K562 (cell line): ENCODE data around the gene HPCAL1. TPM values are rescaled to one million over a fixed set of nuclear protein-coding genes. Genes with fewer than 3 reads are reported as not detected.

Source experiments
- BACH1 ChIP-seq: fragments of 200-800 bp; sonication (Bioruptor generic); IDR thresholded peaks from 2 replicates; pipeline ENCODE4 v1.6.1; 2016; ENCODE audit warnings: missing genetic modification characterization, missing compliant biosample characterization
- BMI1 ChIP-seq: fragments of 150-350 bp; IDR thresholded peaks from 2 replicates; pipeline ENCODE4 v1.6.1; 2014; ENCODE audit warnings: low read length
- E2F3 ChIP-seq: fragments of 250-450 bp; sonication (Bioruptor Pico); IDR thresholded peaks from 2 replicates; pipeline ENCODE4 v1.4.0; 2020; ENCODE audit warnings: mild to moderate bottlenecking
- ERF ChIP-seq: fragments of 450-650 bp; formaldehyde crosslinking; IDR thresholded peaks from 2 replicates; pipeline ENCODE4 v1.4.0; 2020; ENCODE audit warnings: mild to moderate bottlenecking, mixed read lengths
- GTF2F1 ChIP-seq: IDR thresholded peaks from 2 replicates; pipeline ENCODE4 v1.6.1; 2011; ENCODE audit warnings: low read depth, low read length, improper control_type of control experiment
- HDAC1 ChIP-seq, 2 experiments: fragments of 450-650 bp; IDR thresholded peaks; 2 replicates each; pipeline ENCODE4 v1.6.1; 2016 to 2017; ENCODE audit warnings: inconsistent platforms in 1 of 2, mild to moderate bottlenecking in 1 of 2, moderate library complexity in 1 of 2
- HDAC2 ChIP-seq: fragments of 450-650 bp; IDR thresholded peaks from 2 replicates; pipeline ENCODE4 v1.6.1; 2016; ENCODE audit warnings: mild to moderate bottlenecking
- HLTF ChIP-seq: fragments of 450-650 bp; IDR thresholded peaks from 2 replicates; pipeline ENCODE4 v1.6.1; 2016
- HNRNPUL1 ChIP-seq: fragments of 200-400 bp; formaldehyde crosslinking; IDR thresholded peaks from 2 replicates; pipeline ENCODE4 v1.6.1; 2017; ENCODE audit warnings: low read length
- L3MBTL2 ChIP-seq: fragments of 450-650 bp; IDR thresholded peaks from 2 replicates; pipeline ENCODE4 v1.6.1; 2016; ENCODE audit warnings: mild to moderate bottlenecking, moderate library complexity
- PRPF4 ChIP-seq: fragments of 200-400 bp; formaldehyde crosslinking; IDR thresholded peaks from one replicate; pipeline ENCODE4 v1.6.1; 2017; ENCODE audit warnings: low read length, low read depth, mild to moderate bottlenecking; ENCODE audit not compliant: insufficient read depth, poor library complexity, severe bottlenecking
- RB1 ChIP-seq: fragments of 450-650 bp; IDR thresholded peaks from 2 replicates; pipeline ENCODE4 v1.6.1; 2017; ENCODE audit warnings: low read depth, mild to moderate bottlenecking
- SNRNP70 ChIP-seq: fragments of 200-400 bp; formaldehyde crosslinking; optimal IDR thresholded peaks from 2 replicates; pipeline ENCODE3; 2017; ENCODE audit warnings: low read depth, low read length
- STAT5B ChIP-seq: fragments of 250-450 bp; sonication (Bioruptor Pico); IDR thresholded peaks from 2 replicates; pipeline ENCODE4 v1.8.0; 2021; ENCODE audit warnings: mild to moderate bottlenecking, inconsistent platforms
- TAF1 ChIP-seq: IDR thresholded peaks from 2 replicates; pipeline ENCODE4 v1.6.1; 2011; ENCODE audit warnings: mild to moderate bottlenecking, low read length, moderate library complexity; ENCODE audit not compliant: insufficient read depth, control insufficient read depth, severe bottlenecking; ENCODE audit errors: extremely low read depth
- TSC22D4 ChIP-seq: fragments of 450-650 bp; IDR thresholded peaks from 2 replicates; pipeline ENCODE4 v1.6.1; 2016; ENCODE audit warnings: missing genetic modification characterization, missing biosample characterization, control low read depth
- YY1 ChIP-seq, 3 experiments: IDR thresholded peaks; 2 replicates each; pipeline ENCODE4 v1.6.1; 2011; ENCODE audit warnings: low read length in 2 of 3, mild to moderate bottlenecking in 2 of 3, moderate library complexity in 2 of 3, borderline replicate concordance in 1 of 3, control low read depth in 1 of 3, low read depth in 1 of 3; ENCODE audit not compliant: insufficient read depth in 3 of 3, insufficient replicate concordance in 2 of 3, control insufficient read depth in 1 of 3, insufficient read length in 1 of 3; ENCODE audit errors: extremely low read depth in 1 of 3
- ZNF165 ChIP-seq: fragments of 250-450 bp; sonication (Bioruptor Pico); IDR thresholded peaks from 2 replicates; pipeline ENCODE4 v1.4.0; 2020; ENCODE audit warnings: borderline replicate concordance
- ZNF263 ChIP-seq: sonication (generic); formaldehyde crosslinking; IDR thresholded peaks from 2 replicates; pipeline ENCODE4 v1.8.0; 2022; ENCODE audit warnings: mild to moderate bottlenecking, missing genetic modification reagents, borderline replicate concordance
- ZNF445 ChIP-seq: fragments of 250-450 bp; sonication (Bioruptor Pico); IDR thresholded peaks from 2 replicates; pipeline ENCODE4 v1.4.0; 2020; ENCODE audit warnings: low read depth, mild to moderate bottlenecking, moderate library complexity
- polyA plus RNA-seq, 8 experiments: library from polyadenylated mRNA; depleted of rRNA in 4 of 8; stranded (reverse) in 5 of 8; unstranded in 3 of 8; fragments of >200 nt; fragmentation: Nextera tagmentation in 2 of 8; fragmentation: Illumina TruSeq in 1 of 8; extraction: Ambion mirVana in 2 of 8; extraction: Trizol in 1 of 8; gene quantifications; 2 replicates each; pipeline versions ENCODE4 v1.2.1 to v1.2.3, GENCODE V29; 2011 to 2014; ENCODE audit warnings: inconsistent platforms in 1 of 8, missing spikeins in 1 of 8
- total RNA-seq, 7 experiments: library from RNA; depleted of rRNA in 6 of 7; stranded (reverse); fragments of >200 nt in 6 of 7; fragmentation: Illumina TruSeq in 2 of 7; extraction: Trizol in 2 of 7; gene quantifications; 2 replicates each; pipeline versions ENCODE4 v1.2.1 to v1.2.3, GENCODE V29; 2011 to 2021; ENCODE audit warnings: low replicate concordance in 1 of 7

Gene HPCAL1
- total and polyA plus RNA-seq, 9 of the 15 experiments (the other 6 are each of a cell fraction or from before 2014, with no cell fraction given): 2.7 to 65.5 (median 23.9) TPM

DNA sequence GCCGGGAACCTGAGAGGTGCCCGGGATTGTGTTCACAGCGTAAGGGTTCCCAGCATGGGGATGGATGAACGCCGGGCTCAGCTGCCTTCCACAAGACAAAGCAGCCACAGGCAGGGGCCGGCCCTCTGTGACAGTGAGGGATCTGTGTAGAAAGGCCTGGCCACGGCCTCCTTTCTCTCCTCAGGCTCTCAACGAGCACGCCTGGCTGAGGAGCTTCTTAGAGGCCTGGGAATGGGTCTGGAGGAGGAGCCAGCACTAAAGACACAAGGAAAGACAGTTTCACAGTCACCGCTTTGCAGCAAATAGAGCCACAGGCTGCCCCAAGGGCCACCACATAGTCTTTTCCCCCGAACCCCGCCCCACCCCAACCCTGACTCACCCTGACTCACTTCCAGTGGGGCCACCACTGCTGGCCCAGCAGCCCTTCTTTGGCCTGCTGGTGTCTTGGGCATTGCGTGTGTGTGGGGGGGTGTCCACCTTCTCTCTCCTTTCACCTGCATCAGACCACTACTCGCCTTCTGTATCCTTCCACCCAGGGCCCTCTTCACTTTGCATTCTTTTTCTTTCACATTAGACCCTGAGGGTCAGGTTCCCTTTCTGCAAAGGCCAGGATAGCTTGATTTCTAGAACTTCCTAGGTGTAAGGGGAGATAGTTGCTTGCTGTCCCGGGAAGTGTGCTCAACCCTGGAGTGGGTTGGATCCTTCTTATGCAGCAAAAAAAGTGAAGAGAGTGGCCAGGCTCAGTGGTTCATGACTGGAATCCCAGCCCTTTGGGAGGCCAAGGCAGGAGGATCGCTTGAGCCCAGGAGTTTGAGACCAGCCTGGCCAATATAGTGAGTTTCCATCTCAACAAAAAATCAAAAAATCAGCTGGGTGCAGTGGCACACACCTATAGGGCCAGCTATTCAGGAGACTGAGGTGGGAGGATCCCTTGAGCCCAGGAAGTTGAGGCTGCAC, 19.3 kb upstream of the HPCAL1 start (continued):
- TF ChIP-seq YY1 (IDR thresholded peaks at IDR 0.05; ENCODE audit: borderline replicate concordance in 1 of 3, control insufficient read depth in 1 of 3, extremely low read depth in 1 of 3, insufficient read depth in 3 of 3, insufficient read length in 1 of 3, insufficient replicate concordance in 2 of 3, low read depth in 1 of 3, low read length in 2 of 3) (peak in 1 of 3 experiments; percentile 24), GTF2F1 (no peak), E2F3 (no peak), HDAC2 (no peak), HDAC1 (IDR thresholded peaks at IDR 0.05) (peak in 1 of 2 experiments; percentile 55; a peak in 1 of 4 replicates), SNRNP70 (no peak), PRPF4 (no peak), ZNF165 (CRISPR knock-in tag) (no peak), STAT5B (CRISPR knock-in tag) (no peak), TSC22D4 (no peak), TAF1 (peak; percentile 67), HLTF (no peak), ERF (CRISPR knock-in tag) (0 out of 2 replicates have a peak, but pooled peaks have one; percentile 32), L3MBTL2 (no peak; the same call in 1 of the 2 replicates), ZNF445 (CRISPR knock-in tag) (no peak), RB1 (no peak), BMI1 (no peak), HNRNPUL1 (no peak), BACH1 (tag) (peak; percentile 78; the same call in 1 of the 2 replicates), ZNF263 (CRISPR knock-in tag) (no peak)
